Right lobe of liver (tissue), 6 donors: ENCODE data around the gene C1QTNF2. TPM values are rescaled to one million over a fixed set of nuclear protein-coding genes. Genes with fewer than 3 reads are reported as not detected.

ENCODE experiments used
- ATAC-seq, 4 donors: fragments of 200-7000 bp; cut with Tn5 transposase; one replicate each; pipeline ENCODE4 v1.9.1; 2020; ENCODE audit warnings: mild to moderate bottlenecking in 4 of 4, moderate library complexity in 4 of 4
- DNase-seq, 3 donors: peaks; one replicate each; pipeline ENCODE4 v3.0.0-alpha.2; 2020
- H3K27ac ChIP-seq, 3 donors: fragments of 200-600 bp; one replicate each; pipeline ENCODE4 v1.8.0; 2022
- H3K27me3 ChIP-seq, 2 donors: fragments of 200-600 bp; one replicate each; pipeline ENCODE4 v1.8.0; 2022
- H3K36me3 ChIP-seq, 4 donors: fragments of 200-600 bp; sonication (generic) in 1 of 4; one replicate each; pipeline versions ENCODE4 v1.5.1 to v1.8.0; 2017 to 2022; ENCODE audit warnings: control low read depth in 1 of 4
- H3K4me1 ChIP-seq, 4 donors: fragments of 200-600 bp; sonication (generic) in 1 of 4; one replicate each; pipeline versions ENCODE4 v1.5.1 to v1.8.0; 2017 to 2022; ENCODE audit warnings: control low read depth in 1 of 4
- H3K4me3 ChIP-seq, 3 donors: fragments of 200-600 bp; one replicate each; pipeline ENCODE4 v1.8.0; 2022
- H3K9me3 ChIP-seq, 4 donors: fragments of 200-600 bp; sonication (generic) in 1 of 4; one replicate each; pipeline versions ENCODE4 v1.5.1 to v1.8.0; 2017 to 2022; ENCODE audit warnings: control low read depth in 1 of 4
- POLR2A ChIP-seq: fragments of 450-650 bp; IDR thresholded peaks from one replicate; pipeline ENCODE4 v1.6.1; 2017; ENCODE audit warnings: antibody characterized with exemption, mild to moderate bottlenecking
- WGBS: methylation state at CpG from one replicate; pipeline ENCODE4 v1.1.6; 2018; ENCODE audit warnings: low coverage, low lambda C conversion rate; ENCODE audit not compliant: insufficient coverage; ENCODE audit errors: missing lambda C conversion rate; 5-methylcytosine and 5-hydroxymethylcytosine counted together
- intact Hi-C, 2 donors: fragments of 100-400 bp; cut with DNase I; formaldehyde crosslinking; loops; one replicate each; pipeline versions ENCODE4 v1.11.2 to v1.14.1; 2022
- total RNA-seq, 6 experiments: library from RNA; depleted of rRNA in 2 of 6; stranded (reverse); fragments of >200 nt in 2 of 6; fragmentation: NEBNext Ultra II Directional in 3 of 6; extraction: Animal tissue kit (Norgen Biotek cat#: 25700) in 3 of 6; gene quantifications; one replicate each; pipeline versions ENCODE4 v1.1.0 to v1.2.4, GENCODE V29; 2016 to 2023
- TF ChIP-seq, protein P1 (sequence below), 4 donors: fragments of 200-600 bp in 3 of 4; fragments of 450-650 bp in 1 of 4; IDR thresholded peaks; one replicate each; pipeline versions ENCODE4 v1.5.1 to v1.8.0; 2016 to 2022; ENCODE audit warnings: antibody characterized with exemption in 4 of 4, mild to moderate bottlenecking in 2 of 4
- donor health status: DM: no; HTN: yes; CAD: no.
- donor health status: DM: no; HTN: no; CAD: no.
- donor health status: DM: no; HTN: no; CAD: no.
- donor health status: DM: no; HTN: yes; CAD: no.
- donor health status: DM: no; HTN: yes; CAD: no.

C1QTNF2 gene
- total RNA-seq, 6 experiments from 2014 or later: 0.11 to 0.30 (median 0.15) TPM; not detected in 2

DNA sequence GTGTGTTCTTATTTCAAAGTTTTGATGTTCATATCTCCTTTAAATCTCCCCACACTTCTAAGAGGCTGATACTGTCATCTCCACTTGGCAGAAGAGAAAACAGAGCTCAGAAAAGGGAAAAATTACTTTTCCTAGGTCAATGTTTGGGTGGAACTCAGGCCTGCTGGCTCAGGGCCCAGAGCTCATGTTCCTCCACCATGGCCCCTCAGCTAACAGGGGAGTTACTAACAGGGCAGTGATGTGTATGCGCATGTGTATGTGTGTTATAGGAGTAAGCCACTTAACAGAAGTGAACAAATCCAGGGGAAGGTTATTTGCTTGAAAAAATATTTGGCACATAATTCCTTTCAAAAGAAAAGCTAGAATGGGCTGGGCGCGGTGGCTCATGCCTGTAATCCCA is 2.5 kb downstream of the C1QTNF2 start:
- Histone ChIP-seq H3K9me3 (no peaks in the 10 kb centered on the region), H3K36me3 (no peaks in the 10 kb centered on the region), H3K4me1 (peaks cover 0 to 8% (median 0%) of the 10 kb centered on the region in 4 donors), H3K27ac (no peak overlapping the region), H3K4me3 (no peak overlapping the region), H3K27me3 (no peaks in the 10 kb centered on the region)
- ATAC-seq (no peak), DNase-seq (no peak)
- intact Hi-C loops: no loop called here
- TF ChIP-seq POLR2A: no peak
- TF ChIP-seq, protein P1, sequence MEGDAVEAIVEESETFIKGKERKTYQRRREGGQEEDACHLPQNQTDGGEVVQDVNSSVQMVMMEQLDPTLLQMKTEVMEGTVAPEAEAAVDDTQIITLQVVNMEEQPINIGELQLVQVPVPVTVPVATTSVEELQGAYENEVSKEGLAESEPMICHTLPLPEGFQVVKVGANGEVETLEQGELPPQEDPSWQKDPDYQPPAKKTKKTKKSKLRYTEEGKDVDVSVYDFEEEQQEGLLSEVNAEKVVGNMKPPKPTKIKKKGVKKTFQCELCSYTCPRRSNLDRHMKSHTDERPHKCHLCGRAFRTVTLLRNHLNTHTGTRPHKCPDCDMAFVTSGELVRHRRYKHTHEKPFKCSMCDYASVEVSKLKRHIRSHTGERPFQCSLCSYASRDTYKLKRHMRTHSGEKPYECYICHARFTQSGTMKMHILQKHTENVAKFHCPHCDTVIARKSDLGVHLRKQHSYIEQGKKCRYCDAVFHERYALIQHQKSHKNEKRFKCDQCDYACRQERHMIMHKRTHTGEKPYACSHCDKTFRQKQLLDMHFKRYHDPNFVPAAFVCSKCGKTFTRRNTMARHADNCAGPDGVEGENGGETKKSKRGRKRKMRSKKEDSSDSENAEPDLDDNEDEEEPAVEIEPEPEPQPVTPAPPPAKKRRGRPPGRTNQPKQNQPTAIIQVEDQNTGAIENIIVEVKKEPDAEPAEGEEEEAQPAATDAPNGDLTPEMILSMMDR (IDR thresholded peaks at IDR 0.05): no peak
- whole genome bisulfite sequencing: 89% methylated on average over 3 of the region's 3 CpGs

DNA sequence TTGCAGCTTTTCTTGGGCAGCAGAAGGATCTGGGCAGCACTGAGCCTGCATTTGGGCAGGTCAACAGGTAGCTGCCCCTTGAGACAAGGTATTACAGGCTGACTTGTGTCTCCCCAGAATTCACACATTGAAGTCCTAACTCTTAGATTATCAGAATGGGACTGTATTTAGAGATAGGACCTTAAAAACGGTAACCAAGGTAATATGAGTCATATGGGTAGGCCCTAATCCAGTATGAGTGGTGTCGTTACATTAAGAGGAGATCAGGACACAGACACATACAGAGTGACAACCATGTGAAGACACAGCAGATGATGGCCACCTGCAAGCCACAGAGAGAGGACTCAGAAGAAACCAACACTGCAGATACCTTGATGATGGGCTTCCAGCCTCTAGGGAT is 3.2 kb downstream of the C1QTNF2 start:
- TF ChIP-seq, protein P1 (IDR thresholded peaks at IDR 0.05): no peak
- TF ChIP-seq POLR2A: no peak
- peaks cover 0 to 8% (median 0%) of the 10 kb centered on the region in 4 donors for H3K4me1 ChIP-seq
- H3K27me3 ChIP-seq: no peaks in the 10 kb centered on the region
- H3K9me3 ChIP-seq: no peaks in the 10 kb centered on the region
- H3K27ac ChIP-seq: no peak overlapping the region
- intact Hi-C loops: no loop called here
- no peak for DNase-seq
- no peaks in the 10 kb centered on the region for H3K36me3 ChIP-seq
- ATAC-seq: no peak
- no peak overlapping the region for H3K4me3 ChIP-seq
- WGBS: 35% methylated on average over 2 of the region's 2 CpGs

DNA sequence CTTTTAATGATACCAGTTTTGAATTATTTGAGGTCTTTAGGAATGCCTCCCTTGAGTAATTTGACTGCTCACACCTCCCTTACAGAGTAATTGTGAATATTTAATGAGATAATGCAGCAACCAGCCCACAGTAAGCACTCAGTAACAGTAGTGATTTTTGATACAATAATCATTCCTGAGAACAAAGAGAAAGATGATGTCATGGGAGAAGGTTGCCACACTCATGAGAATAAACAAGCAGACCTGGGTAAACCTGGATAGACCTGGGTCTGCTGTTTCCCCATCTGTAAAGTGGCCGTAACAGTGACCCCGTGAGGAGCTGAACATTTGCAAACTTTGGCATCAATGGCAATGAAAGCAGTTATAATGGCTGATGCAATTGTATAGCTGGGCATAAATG is 4.2 kb downstream of the C1QTNF2 start:
- no peak for ATAC-seq
- Histone ChIP-seq H3K36me3 (no peaks in the 10 kb centered on the region), H3K4me3 (no peak overlapping the region), H3K27ac (no peak overlapping the region), H3K4me1 (peaks cover 0 to 8% (median 0%) of the 10 kb centered on the region in 4 donors), H3K9me3 (no peaks in the 10 kb centered on the region), H3K27me3 (no peaks in the 10 kb centered on the region)
- no peak for DNase-seq
- intact Hi-C loops: no loop called here
- TF ChIP-seq, protein P1 (IDR thresholded peaks at IDR 0.05): no peak
- TF ChIP-seq POLR2A: no peak
- WGBS: 39% methylated on average over 2 of the region's 2 CpGs

DNA sequence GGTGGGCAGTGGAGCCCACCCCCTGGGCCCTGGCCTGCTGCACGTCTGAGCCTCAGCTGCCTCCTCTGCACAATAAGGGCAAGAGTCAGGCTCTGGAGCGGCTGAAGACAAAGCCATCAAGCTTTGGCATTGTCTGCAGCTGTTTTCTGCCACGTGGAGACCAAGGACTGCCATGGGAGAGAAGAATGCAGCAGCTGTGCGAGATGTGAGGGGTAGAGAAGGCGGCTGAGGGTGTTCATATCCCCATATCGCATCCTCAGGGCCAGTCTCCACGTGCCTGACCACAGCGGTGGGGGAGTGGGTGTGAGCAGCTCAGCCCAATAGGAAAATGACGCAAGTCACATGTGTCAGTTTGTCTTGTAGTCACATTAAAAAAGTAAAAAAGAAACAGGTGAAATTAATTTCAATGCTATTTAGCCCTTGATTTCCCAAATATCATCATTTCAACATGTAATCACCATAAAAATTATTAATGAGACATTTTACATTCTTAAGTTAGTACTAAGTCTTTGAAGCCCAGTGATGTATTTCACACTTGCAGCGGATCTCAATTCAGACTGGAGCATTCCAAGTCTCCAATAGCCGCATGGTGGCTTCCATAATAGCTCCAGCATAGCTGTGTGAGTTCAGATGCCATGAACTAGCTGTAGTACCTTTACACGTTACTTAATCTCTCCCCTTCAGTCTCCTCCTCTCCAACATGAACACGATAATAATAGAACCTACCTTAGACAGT is 6.6 kb downstream of the C1QTNF2 start:
- H3K9me3 ChIP-seq: no peaks in the 10 kb centered on the region
- H3K36me3 ChIP-seq: no peaks in the 10 kb centered on the region
- WGBS: 66% methylated on average over 9 of the region's 13 CpGs
- H3K27me3 ChIP-seq: no peaks in the 10 kb centered on the region
- no peak for TF ChIP-seq POLR2A
- TF ChIP-seq, protein P1 (IDR thresholded peaks at IDR 0.05): no peak
- ATAC-seq (no peak), DNase-seq (no peak)
- H3K4me3 ChIP-seq: no peak overlapping the region
- H3K27ac ChIP-seq: no peak overlapping the region
- intact Hi-C loops: no loop called here
- no peaks in the 10 kb centered on the region for H3K4me1 ChIP-seq
